HCT116 (cell line): ENCODE data around the gene UFSP2. TPM values are rescaled to one million over a fixed set of nuclear protein-coding genes. Genes with fewer than 3 reads are reported as not detected.

Experiments used
- ATAC-seq: fragments of 200-7000 bp; cut with Tn5 transposase; 2 replicates; pipeline ENCODE4 v1.9.1; 2020; ENCODE audit warnings: mild to moderate bottlenecking, moderate library complexity
- BruUV-seq: library from RNA; stranded (reverse); fragments of 400-500 nt; replicated peaks from 2 replicates; lab custom pipeline; 2021; lab: Mats Ljungman, UMichigan
- CTCF ChIA-PET: fragments of 300-600 bp; sonication (Branson Sonifier 250); formaldehyde crosslinking; loops from one replicate; lab custom pipeline; 2021; ENCODE audit warnings: antibody characterized with exemption; lab: Charles Lee
- POLR2A ChIA-PET: fragments of 300-600, 350-600 bp; sonication (Branson Sonifier 250); formaldehyde crosslinking; loops from one replicate; lab custom pipeline; 2021; ENCODE audit warnings: antibody characterized with exemption; lab: Charles Lee
- RAD21 ChIA-PET, 2 experiments: fragments of 300-600 bp; sonication (Branson Sonifier 250); formaldehyde crosslinking; loops; one replicate each; lab custom pipeline; 2023; ENCODE audit warnings: low total read pairs in 2 of 2; ENCODE audit not compliant: uncharacterized antibody in 2 of 2, unreplicated experiment in 2 of 2, low non-redundant PET in 1 of 2; lab: Charles Lee
- DNase-seq: peaks from one replicate; pipeline ENCODE4 v3.0.0-alpha.2; 2010; ENCODE audit warnings: low read depth, low spot score
- H2AFZ ChIP-seq: fragments of 200-600 bp; shearing (Covaris generic), sonication (generic); 2 replicates; pipeline ENCODE4 v1.6.1; 2017; ENCODE audit warnings: low read depth, mixed run types, mixed read lengths, antibody characterized with exemption, low read length; ENCODE audit not compliant: poor library complexity, severe bottlenecking
- H3K27ac ChIP-seq: 2 replicates; pipeline ENCODE4 v1.5.1; 2012; ENCODE audit warnings: low read depth, low read length
- H3K27me3 ChIP-seq: fragments of 200-600 bp; sonication (generic); 2 replicates; pipeline ENCODE4 v1.6.1; 2016; ENCODE audit warnings: mixed run types, low read length, mixed read lengths; ENCODE audit not compliant: insufficient read depth
- H3K36me3 ChIP-seq, 2 experiments: fragments of 200-500 bp in 1 of 2; fragments of 200-600 bp in 1 of 2; sonication (Bioruptor generic) in 1 of 2; sonication (generic) in 1 of 2; 2 replicates each; pipeline versions ENCODE4 v1.5.1 to v1.6.1; 2014 to 2016; ENCODE audit warnings: low read length in 2 of 2, inconsistent platforms in 1 of 2, mixed read lengths in 1 of 2, mixed run types in 1 of 2; ENCODE audit not compliant: insufficient read depth in 2 of 2, control insufficient read depth in 1 of 2
- H3K4me1 ChIP-seq, 2 experiments: fragments of 200-600 bp in 1 of 2; sonication (generic) in 1 of 2; 2 replicates each; pipeline versions ENCODE4 v1.5.1 to v1.6.1; 2012 to 2017; ENCODE audit warnings: low read length in 2 of 2, inconsistent platforms in 1 of 2, mild to moderate bottlenecking in 1 of 2, mixed read lengths in 1 of 2, mixed run types in 1 of 2, moderate library complexity in 1 of 2; ENCODE audit not compliant: insufficient read depth in 2 of 2, control insufficient read depth in 1 of 2
- H3K4me2 ChIP-seq: fragments of 200-600 bp; sonication (generic); 2 replicates; pipeline ENCODE4 v1.6.1; 2017; ENCODE audit warnings: mixed run types, low read length, mixed read lengths
- H3K4me3 ChIP-seq, 2 experiments: fragments of 200-600 bp in 1 of 2; sonication (generic) in 1 of 2; replicated peaks in 1 of 2; 2 replicates each; pipeline ENCODE4 v1.5.1; 2011 to 2016; ENCODE audit warnings: low read length in 2 of 2, control low read depth in 1 of 2, low read depth in 1 of 2, mild to moderate bottlenecking in 1 of 2, mixed read lengths in 1 of 2, mixed run types in 1 of 2
- H3K79me2 ChIP-seq: fragments of 200-600 bp; sonication (generic); 2 replicates; pipeline ENCODE4 v1.6.1; 2017; ENCODE audit warnings: mild to moderate bottlenecking, mixed run types, low read length, moderate library complexity, mixed read lengths; ENCODE audit not compliant: insufficient read depth
- H3K9ac ChIP-seq: fragments of 200-600 bp; sonication (generic); 2 replicates; pipeline ENCODE4 v1.6.1; 2016; ENCODE audit warnings: low read length, mixed read lengths
- H3K9me2 ChIP-seq: fragments of 200-600 bp; sonication (generic), shearing (Covaris generic); 2 replicates; pipeline ENCODE4 v1.6.1; 2017; ENCODE audit warnings: mixed run types, mild to moderate bottlenecking, moderate library complexity; ENCODE audit not compliant: insufficient read depth
- H3K9me3 ChIP-seq, 2 experiments: fragments of 200-500 bp in 1 of 2; fragments of 200-600 bp in 1 of 2; sonication (Bioruptor generic) in 1 of 2; sonication (generic) in 1 of 2; 2 replicates each; pipeline ENCODE4 v1.6.1; 2014 to 2017; ENCODE audit warnings: low read length in 2 of 2, mixed read lengths in 2 of 2, inconsistent platforms in 1 of 2, low read depth in 1 of 2, mild to moderate bottlenecking in 1 of 2, mixed run types in 1 of 2, moderate library complexity in 1 of 2; ENCODE audit not compliant: control insufficient read depth in 1 of 2, insufficient read depth in 1 of 2
- H4K20me1 ChIP-seq: fragments of 200-600 bp; sonication (generic), shearing (Covaris generic); 2 replicates; pipeline ENCODE4 v1.6.1; 2017; ENCODE audit warnings: mixed run types, mild to moderate bottlenecking, moderate library complexity; ENCODE audit not compliant: insufficient read depth
- EZH2phosphoT487 ChIP-seq: fragments of 200-600 bp; IDR thresholded peaks from 2 replicates; pipeline ENCODE4 v1.6.1; 2018; ENCODE audit warnings: antibody characterized with exemption, borderline replicate concordance
- POLR2A ChIP-seq: IDR thresholded peaks from 2 replicates; pipeline ENCODE4 v1.7.0; 2011; ENCODE audit warnings: borderline replicate concordance; ENCODE audit not compliant: insufficient read depth, insufficient read length; ENCODE audit errors: extremely low read depth
- POLR2AphosphoS5 ChIP-seq: IDR thresholded peaks from 2 replicates; pipeline ENCODE4 v1.6.1; 2011; ENCODE audit warnings: mild to moderate bottlenecking, low read depth, low read length, moderate library complexity
- SRF ChIP-seq: IDR thresholded peaks from 2 replicates; pipeline ENCODE4 v1.6.1; 2012; ENCODE audit warnings: low read depth
- TCF7L2 ChIP-seq: IDR thresholded peaks from 2 replicates; pipeline ENCODE4 v1.7.0; 2011; ENCODE audit warnings: borderline replicate concordance, inconsistent platforms; ENCODE audit not compliant: insufficient read depth, insufficient read length; ENCODE audit errors: extremely low read depth
- ZFX ChIP-seq: fragments of 450-650 bp; IDR thresholded peaks from 2 replicates; pipeline ENCODE4 v1.6.1; 2017
- intact Hi-C: fragments of 100-400 bp; cut with micrococcal nuclease; formaldehyde crosslinking; loops from 2 replicates; pipeline ENCODE4 v1.10.0; 2022
- total RNA-seq: library from RNA; stranded (reverse); gene quantifications from one replicate; pipeline ENCODE4 v1.2.1, GENCODE V29; 2021; ENCODE audit not compliant: unreplicated experiment
- TF ChIP-seq, protein P1 (sequence below), 3 experiments: fragments of 200-600 bp in 1 of 3; sonication (generic) in 1 of 3; IDR thresholded peaks in 2 of 3; conservative IDR thresholded peaks in 1 of 3; 2 replicates each; pipeline ENCODE4 v1.5.1; 2012 to 2017; ENCODE audit warnings: low read depth in 2 of 3, low read length in 2 of 3, antibody characterized with exemption in 1 of 3, borderline replicate concordance in 1 of 3, control low read depth in 1 of 3, mild to moderate bottlenecking in 1 of 3, mixed read lengths in 1 of 3, mixed run types in 1 of 3, moderate library complexity in 1 of 3; ENCODE audit not compliant: insufficient read depth in 1 of 3
- TF ChIP-seq, protein P2 (sequence below): IDR thresholded peaks from 2 replicates; pipeline ENCODE4 v1.6.1; 2012; ENCODE audit warnings: low read depth
- TF ChIP-seq, protein P3 (sequence below): IDR thresholded peaks from 2 replicates; pipeline ENCODE4 v1.6.1; 2012

The UFSP2 gene
- total RNA-seq, 1 experiment from 2014 or later = 29.4 TPM

DNA sequence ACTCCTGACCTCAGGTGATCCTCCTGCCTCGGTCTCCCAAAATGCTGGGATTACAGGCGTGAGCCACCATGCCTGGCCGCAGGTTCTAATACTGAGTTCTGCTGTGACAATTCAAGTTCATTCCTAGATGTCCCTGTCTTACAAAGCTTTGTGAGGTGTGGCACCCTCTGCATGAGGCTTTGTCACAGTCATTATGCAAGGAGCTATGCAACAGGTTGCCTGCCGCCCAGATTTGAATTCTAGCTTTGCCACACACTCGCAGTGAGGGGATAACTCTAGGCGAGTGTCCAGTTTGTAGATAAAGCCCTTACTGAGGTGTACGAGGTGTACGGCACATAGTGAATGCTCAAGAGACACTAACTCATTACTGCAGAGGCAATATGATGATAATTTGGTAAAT, 42.2 kb upstream of the UFSP2 start:
- H3K4me2 ChIP-seq = no peak overlapping the region
- BruUV-seq = no TSS peak
- RAD21 ChIA-PET = no interaction called here
- H3K4me3 ChIP-seq = no peak overlapping the region
- POLR2A ChIA-PET = no interaction called here
- ATAC-seq (no peak), DNase-seq (no peak)
- CTCF ChIA-PET = no interaction called here
- peaks cover 2 to 12% of the 10 kb centered on the region in 2 experiments; a peak in 3 of 4 replicates for H3K4me1 ChIP-seq
- H4K20me1 ChIP-seq = no peaks in the 10 kb centered on the region
- no peak overlapping the region for H3K9ac ChIP-seq
- H2AFZ ChIP-seq = no peak overlapping the region
- TF ChIP-seq SRF = no peak
- no peak for TF ChIP-seq ZFX
- TF ChIP-seq, protein P1, sequence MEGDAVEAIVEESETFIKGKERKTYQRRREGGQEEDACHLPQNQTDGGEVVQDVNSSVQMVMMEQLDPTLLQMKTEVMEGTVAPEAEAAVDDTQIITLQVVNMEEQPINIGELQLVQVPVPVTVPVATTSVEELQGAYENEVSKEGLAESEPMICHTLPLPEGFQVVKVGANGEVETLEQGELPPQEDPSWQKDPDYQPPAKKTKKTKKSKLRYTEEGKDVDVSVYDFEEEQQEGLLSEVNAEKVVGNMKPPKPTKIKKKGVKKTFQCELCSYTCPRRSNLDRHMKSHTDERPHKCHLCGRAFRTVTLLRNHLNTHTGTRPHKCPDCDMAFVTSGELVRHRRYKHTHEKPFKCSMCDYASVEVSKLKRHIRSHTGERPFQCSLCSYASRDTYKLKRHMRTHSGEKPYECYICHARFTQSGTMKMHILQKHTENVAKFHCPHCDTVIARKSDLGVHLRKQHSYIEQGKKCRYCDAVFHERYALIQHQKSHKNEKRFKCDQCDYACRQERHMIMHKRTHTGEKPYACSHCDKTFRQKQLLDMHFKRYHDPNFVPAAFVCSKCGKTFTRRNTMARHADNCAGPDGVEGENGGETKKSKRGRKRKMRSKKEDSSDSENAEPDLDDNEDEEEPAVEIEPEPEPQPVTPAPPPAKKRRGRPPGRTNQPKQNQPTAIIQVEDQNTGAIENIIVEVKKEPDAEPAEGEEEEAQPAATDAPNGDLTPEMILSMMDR (IDR thresholded peaks at IDR 0.05 in 2 of 3, conservative IDR thresholded peaks at IDR 0.05 in 1 of 3; ENCODE audit: borderline replicate concordance in 1 of 3, insufficient read depth in 1 of 3, low read depth in 2 of 3, low read length in 2 of 3) = no peak
- TF ChIP-seq, protein P2, sequence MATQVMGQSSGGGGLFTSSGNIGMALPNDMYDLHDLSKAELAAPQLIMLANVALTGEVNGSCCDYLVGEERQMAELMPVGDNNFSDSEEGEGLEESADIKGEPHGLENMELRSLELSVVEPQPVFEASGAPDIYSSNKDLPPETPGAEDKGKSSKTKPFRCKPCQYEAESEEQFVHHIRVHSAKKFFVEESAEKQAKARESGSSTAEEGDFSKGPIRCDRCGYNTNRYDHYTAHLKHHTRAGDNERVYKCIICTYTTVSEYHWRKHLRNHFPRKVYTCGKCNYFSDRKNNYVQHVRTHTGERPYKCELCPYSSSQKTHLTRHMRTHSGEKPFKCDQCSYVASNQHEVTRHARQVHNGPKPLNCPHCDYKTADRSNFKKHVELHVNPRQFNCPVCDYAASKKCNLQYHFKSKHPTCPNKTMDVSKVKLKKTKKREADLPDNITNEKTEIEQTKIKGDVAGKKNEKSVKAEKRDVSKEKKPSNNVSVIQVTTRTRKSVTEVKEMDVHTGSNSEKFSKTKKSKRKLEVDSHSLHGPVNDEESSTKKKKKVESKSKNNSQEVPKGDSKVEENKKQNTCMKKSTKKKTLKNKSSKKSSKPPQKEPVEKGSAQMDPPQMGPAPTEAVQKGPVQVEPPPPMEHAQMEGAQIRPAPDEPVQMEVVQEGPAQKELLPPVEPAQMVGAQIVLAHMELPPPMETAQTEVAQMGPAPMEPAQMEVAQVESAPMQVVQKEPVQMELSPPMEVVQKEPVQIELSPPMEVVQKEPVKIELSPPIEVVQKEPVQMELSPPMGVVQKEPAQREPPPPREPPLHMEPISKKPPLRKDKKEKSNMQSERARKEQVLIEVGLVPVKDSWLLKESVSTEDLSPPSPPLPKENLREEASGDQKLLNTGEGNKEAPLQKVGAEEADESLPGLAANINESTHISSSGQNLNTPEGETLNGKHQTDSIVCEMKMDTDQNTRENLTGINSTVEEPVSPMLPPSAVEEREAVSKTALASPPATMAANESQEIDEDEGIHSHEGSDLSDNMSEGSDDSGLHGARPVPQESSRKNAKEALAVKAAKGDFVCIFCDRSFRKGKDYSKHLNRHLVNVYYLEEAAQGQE = no peak
- no peak for TF ChIP-seq TCF7L2
- TF ChIP-seq EZH2phosphoT487 = no peak
- TF ChIP-seq, protein P3, sequence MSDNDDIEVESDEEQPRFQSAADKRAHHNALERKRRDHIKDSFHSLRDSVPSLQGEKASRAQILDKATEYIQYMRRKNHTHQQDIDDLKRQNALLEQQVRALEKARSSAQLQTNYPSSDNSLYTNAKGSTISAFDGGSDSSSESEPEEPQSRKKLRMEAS = no peak
- TF ChIP-seq POLR2A = no peak
- no peak for TF ChIP-seq POLR2AphosphoS5
- no peaks in the 10 kb centered on the region for H3K27me3 ChIP-seq
- H3K79me2 ChIP-seq = no peaks in the 10 kb centered on the region
- H3K9me2 ChIP-seq = no peaks in the 10 kb centered on the region
- no peaks in the 10 kb centered on the region for H3K36me3 ChIP-seq
- H3K9me3 ChIP-seq = no peaks in the 10 kb centered on the region
- intact Hi-C loops = no loop called here
- H3K27ac ChIP-seq = no peak overlapping the region
